Fibroblast of mammary gland (primary cell): ENCODE results near the gene SPOPL.

Source experiments
- DNase-seq: peaks from one replicate; pipeline ENCODE4 v3.0.0-alpha.2; 2010; ENCODE audit warnings: low read depth
- H3K4me3 ChIP-seq: 2 replicates; pipeline ENCODE4 v1.5.1; 2011; ENCODE audit warnings: low read depth, mild to moderate bottlenecking, low read length, moderate library complexity; ENCODE audit not compliant: control insufficient read depth
- CTCF ChIP-seq: conservative IDR thresholded peaks from 2 replicates; pipeline ENCODE4 v1.5.1; 2011; ENCODE audit warnings: low read depth, low read length, inconsistent platforms; ENCODE audit not compliant: control insufficient read depth, insufficient read depth

SPOPL gene

GRCh38 chr2:138493334-138493733, 8.2 kb upstream of the SPOPL start:
- H3K4me3 ChIP-seq: no peak overlapping the region
- TF ChIP-seq CTCF: no peak
- DNase-seq: no peak

DNA sequence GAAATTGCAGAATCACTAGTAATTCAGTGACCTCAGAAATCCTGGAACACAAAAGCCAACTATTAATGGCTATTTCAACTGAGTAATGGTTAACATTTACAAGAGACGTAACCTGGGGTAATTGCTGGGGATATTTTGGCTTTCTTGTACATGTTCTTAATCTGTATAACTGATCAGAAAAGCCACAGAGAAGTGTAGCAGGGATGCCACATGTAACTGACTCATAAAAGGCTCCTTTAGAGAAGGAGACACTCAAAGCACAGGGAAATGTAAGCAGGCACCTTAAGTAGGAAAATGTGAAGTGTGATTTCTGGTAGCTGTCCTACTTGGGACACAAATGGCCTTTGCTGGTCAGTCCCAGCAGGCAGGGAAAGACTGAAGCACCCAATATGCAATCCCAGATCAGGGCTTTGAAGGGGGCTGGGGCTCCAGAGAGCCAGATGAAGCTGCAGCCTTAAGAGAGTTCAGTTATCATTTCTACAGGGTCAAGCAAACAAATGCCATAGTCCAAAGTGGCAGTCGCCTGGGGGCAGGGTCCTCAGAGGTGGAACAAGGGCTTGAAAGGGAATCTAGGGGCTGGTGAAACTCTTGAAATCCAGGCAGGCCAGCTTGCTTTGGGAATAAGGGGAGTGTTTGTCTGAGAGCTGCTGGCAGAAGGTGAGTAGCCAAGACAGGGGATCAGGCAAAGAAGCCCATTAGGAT, 7.2 kb upstream of the SPOPL start:
- H3K4me3 ChIP-seq: no peak overlapping the region
- DNase-seq: no peak
- TF ChIP-seq CTCF: no peak

DNA sequence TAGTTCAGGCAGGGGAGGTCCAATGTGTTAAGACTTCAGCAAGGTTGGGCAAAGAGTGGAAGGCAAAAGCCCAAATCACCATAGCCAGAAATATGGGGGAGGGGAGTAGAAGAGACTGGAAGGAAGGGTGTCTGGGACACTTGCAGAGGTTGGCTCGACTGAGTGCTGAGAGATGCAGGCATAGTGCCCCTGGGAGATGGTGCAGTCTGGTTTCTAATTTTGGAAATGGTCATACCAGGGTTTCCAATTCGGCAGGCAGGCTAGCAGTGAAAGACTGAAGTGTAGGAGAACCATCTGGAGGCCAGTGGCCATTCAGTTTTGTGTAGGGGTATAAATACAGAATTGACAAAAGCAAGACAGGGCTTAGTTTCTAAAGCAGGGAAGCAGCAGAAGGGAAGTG, 6.2 kb upstream of the SPOPL start:
- H3K4me3 ChIP-seq: no peak overlapping the region
- no peak for DNase-seq
- no peak for TF ChIP-seq CTCF

DNA sequence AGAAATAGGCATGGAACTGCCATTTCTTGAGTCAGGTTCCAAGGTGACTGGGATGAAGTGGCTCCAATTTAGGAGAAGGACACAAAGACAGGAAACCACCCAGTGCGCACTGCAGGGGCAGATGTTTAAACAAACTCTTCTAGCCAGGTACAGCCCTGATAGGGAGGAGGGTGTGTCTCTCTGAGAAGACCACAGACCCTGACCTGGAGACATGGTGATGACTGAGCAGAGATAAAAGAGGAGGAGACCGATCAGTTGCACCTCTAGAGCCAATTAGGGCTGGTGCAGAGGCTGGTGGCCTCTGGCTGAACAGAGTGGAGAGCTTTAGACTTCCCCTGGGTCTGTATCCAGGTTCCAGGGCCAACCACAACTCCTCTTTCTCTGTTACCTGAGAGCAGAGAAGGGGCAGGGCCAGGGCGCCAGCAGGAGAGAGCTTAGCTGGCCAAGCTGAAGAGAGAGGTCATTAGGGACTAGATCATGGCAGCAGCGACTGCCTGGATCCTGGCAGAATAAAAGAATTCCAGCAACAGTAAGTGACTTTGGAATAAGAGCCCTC, 5.4 kb upstream of the SPOPL start:
- no peak for TF ChIP-seq CTCF
- no peak for DNase-seq
- H3K4me3 ChIP-seq: no peak overlapping the region

GRCh38 chr2:138497294-138497693, 4.3 kb upstream of the SPOPL start:
- H3K4me3 ChIP-seq: no peak overlapping the region
- TF ChIP-seq CTCF: no peak
- no peak for DNase-seq

GRCh38 chr2:138499684-138500083, 1.9 kb upstream of the SPOPL start:
- H3K4me3 ChIP-seq: no peak overlapping the region
- DNase-seq: no peak
- TF ChIP-seq CTCF: no peak
